Renal pelvis (tissue), 4 donors: ENCODE results near the gene SCARB2. TPM values are rescaled to one million over a fixed set of nuclear protein-coding genes. Genes with fewer than 3 reads are reported as not detected.
A peak's percentile ranks its signal among the peaks of the same experiment; 100 is the strongest.

Source experiments
- DNase-seq: peaks from one replicate; pipeline ENCODE4 v3.0.0-alpha.2; 2013
- polyA plus RNA-seq, 3 donors: library from polyadenylated mRNA; unstranded; fragments of 120-200 nt; gene quantifications; one replicate each; pipeline ENCODE4 v1.2.1, GENCODE V29; 2013; ENCODE audit not compliant: insufficient read length in 3 of 3

The SCARB2 gene
- polyA plus RNA-seq, 3 donors, result 154 to 171 (median 161) TPM

GRCh38 chr4:76204936-76205335 lies 8.7 kb downstream of the SCARB2 start:
- DNase-seq, result no peak

- no peak for DNase-seq
Observed at GRCh38 chr4:76203541-76203940, 10.1 kb downstream of the SCARB2 start.

GRCh38 chr4:76201276-76201675 lies 12.3 kb downstream of the SCARB2 start:
- DNase-seq, result no peak

- no peak for DNase-seq
Observed at GRCh38 chr4:76200771-76201231, 12.8 kb downstream of the SCARB2 start.

GRCh38 chr4:76199664-76200211 lies 13.9 kb downstream of the SCARB2 start:
- no peak for DNase-seq

- DNase-seq, result peak; percentile 83
Observed at GRCh38 chr4:76198411-76199237, 15.0 kb downstream of the SCARB2 start.

GRCh38 chr4:76197971-76198410 lies 15.6 kb downstream of the SCARB2 start:
- DNase-seq, result no peak

GRCh38 chr4:76197031-76197743 lies 16.4 kb downstream of the SCARB2 start:
- no peak for DNase-seq

- no peak for DNase-seq
Observed at GRCh38 chr4:76196376-76196775, 17.2 kb downstream of the SCARB2 start.

- DNase-seq, result no peak
Observed at GRCh38 chr4:76195326-76195725, 18.3 kb downstream of the SCARB2 start.

GRCh38 chr4:76194325-76194724 lies 19.3 kb downstream of the SCARB2 start:
- no peak for DNase-seq

- DNase-seq, result no peak
Observed at GRCh38 chr4:76192236-76192635, 21.4 kb downstream of the SCARB2 start.

GRCh38 chr4:76188557-76188956 lies 25.1 kb downstream of the SCARB2 start:
- DNase-seq, result no peak

- no peak for DNase-seq
Observed at GRCh38 chr4:76188149-76188548, 25.5 kb downstream of the SCARB2 start.

- DNase-seq, result no peak
Observed at GRCh38 chr4:76187152-76187551, 26.5 kb downstream of the SCARB2 start.

GRCh38 chr4:76182463-76182862 lies 31.2 kb downstream of the SCARB2 start:
- no peak for DNase-seq

GRCh38 chr4:76179398-76180318 lies 34.0 kb downstream of the SCARB2 start:
- peak; percentile 73 for DNase-seq

GRCh38 chr4:76178296-76178695 lies 35.3 kb downstream of the SCARB2 start:
- DNase-seq, result no peak

- DNase-seq, result no peak
Observed at GRCh38 chr4:76177709-76178108, 35.9 kb downstream of the SCARB2 start.

GRCh38 chr4:76175336-76175735 lies 38.3 kb downstream of the SCARB2 start:
- DNase-seq, result no peak

- no peak for DNase-seq
Observed at GRCh38 chr4:76174216-76174615, 39.4 kb downstream of the SCARB2 start.

- no peak for DNase-seq
Observed at GRCh38 chr4:76168688-76169087, 44.9 kb downstream of the SCARB2 start.
